OCI-LY3 (cell line): ENCODE results near the gene XRCC5.

ENCODE experiments used
- H2AFZ ChIP-seq: fragments of 200-600, 300-600 bp; shearing (Covaris generic); 2 replicates; pipeline ENCODE4 v1.6.0; 2014; ENCODE audit warnings: antibody characterized with exemption, low read depth, low read length
- H3K27ac ChIP-seq: fragments of 200-600, 300-600 bp; sonication (generic); 2 replicates; pipeline ENCODE4 v1.5.1; 2014; ENCODE audit warnings: mild to moderate bottlenecking, low read length, moderate library complexity, mixed read lengths
- H3K27me3 ChIP-seq: fragments of 200-600, 300-600 bp; sonication (generic); 2 replicates; pipeline ENCODE4 v1.6.1; 2014; ENCODE audit warnings: low read depth, low read length, mixed read lengths
- H3K36me3 ChIP-seq: fragments of 200-600, 300-600 bp; sonication (generic); replicated peaks from 2 replicates; pipeline ENCODE3; 2014; ENCODE audit warnings: low read depth, low read length, mixed read lengths
- H3K4me1 ChIP-seq: fragments of 300-600, 200-600 bp; sonication (generic); 2 replicates; pipeline ENCODE4 v1.6.1; 2014; ENCODE audit warnings: low read length, mixed read lengths
- H3K4me2 ChIP-seq: fragments of 200-600, 300-600 bp; sonication (generic); 2 replicates; pipeline ENCODE4 v1.6.1; 2014; ENCODE audit warnings: low read length, mixed read lengths
- H3K4me3 ChIP-seq: fragments of 300-600, 200-600 bp; sonication (generic); 2 replicates; pipeline ENCODE4 v1.5.1; 2014; ENCODE audit warnings: antibody characterized with exemption, mild to moderate bottlenecking, low read length, moderate library complexity
- H3K79me2 ChIP-seq: fragments of 300-600, 200-600 bp; shearing (Covaris generic); 2 replicates; pipeline ENCODE4 v1.6.1; 2014; ENCODE audit warnings: mild to moderate bottlenecking, low read length, mixed read lengths
- H3K9ac ChIP-seq: fragments of 300-600, 200-600 bp; shearing (Covaris generic); 2 replicates; pipeline ENCODE4 v1.6.0; 2014; ENCODE audit warnings: mild to moderate bottlenecking, low read length, moderate library complexity
- H3K9me3 ChIP-seq: fragments of 200-600, 300-600 bp; shearing (Covaris generic); 2 replicates; pipeline ENCODE4 v1.6.1; 2014; ENCODE audit warnings: low read length, mixed read lengths; ENCODE audit not compliant: insufficient read depth
- H4K20me1 ChIP-seq: fragments of 200-600, 300-600 bp; sonication (generic); 2 replicates; pipeline ENCODE4 v1.6.1; 2016; ENCODE audit warnings: low read length, mixed read lengths; ENCODE audit not compliant: insufficient read depth
- CTCF ChIP-seq: fragments of 200-600, 300-600 bp; sonication (generic); IDR thresholded peaks from 2 replicates; pipeline ENCODE4 v1.5.1; 2014; ENCODE audit warnings: antibody characterized with exemption, low read length, low read depth
- EZH2phosphoT487 ChIP-seq: fragments of 200-600 bp; shearing (Covaris generic); IDR thresholded peaks from 2 replicates; pipeline ENCODE4 v1.6.1; 2018; ENCODE audit warnings: antibody characterized with exemption, mixed run types, low read depth

Gene XRCC5

GRCh38 chr2:216171011-216171410 lies 61.9 kb downstream of the XRCC5 start:
- H3K4me2 ChIP-seq = no peak overlapping the region
- peaks cover 44% of the 10 kb centered on the region for H3K79me2 ChIP-seq
- TF ChIP-seq EZH2phosphoT487 (no peak), CTCF (no peak)
- no peak overlapping the region for H3K4me3 ChIP-seq
- no peaks in the 10 kb centered on the region for H3K4me1 ChIP-seq
- H3K27me3 ChIP-seq = no peaks in the 10 kb centered on the region
- no peak overlapping the region for H3K9ac ChIP-seq
- H3K27ac ChIP-seq = no peak overlapping the region
- H3K9me3 ChIP-seq = no peaks in the 10 kb centered on the region
- peaks cover 44% of the 10 kb centered on the region for H3K36me3 ChIP-seq
- H4K20me1 ChIP-seq = no peaks in the 10 kb centered on the region
- no peak overlapping the region for H2AFZ ChIP-seq

- TF ChIP-seq EZH2phosphoT487 (no peak), CTCF (no peak)
- Histone ChIP-seq H4K20me1 (no peaks in the 10 kb centered on the region; the same call in 1 of the 2 replicates), H3K4me2 (no peak overlapping the region), H3K79me2 (peaks cover 49% of the 10 kb centered on the region), H3K36me3 (peaks cover 46% of the 10 kb centered on the region), H3K4me1 (peaks cover 3% of the 10 kb centered on the region; the same call in 1 of the 2 replicates), H3K9me3 (no peaks in the 10 kb centered on the region), H3K27me3 (no peaks in the 10 kb centered on the region), H3K9ac (no peak overlapping the region), H2AFZ (no peak overlapping the region), H3K27ac (no peak overlapping the region), H3K4me3 (no peak overlapping the region)
Measured at GRCh38 chr2:216172493-216172892, 63.3 kb downstream of the XRCC5 start.

GRCh38 chr2:216179015-216179414 lies 69.9 kb downstream of the XRCC5 start:
- peaks cover 31% of the 10 kb centered on the region for H3K4me1 ChIP-seq
- no peak overlapping the region for H2AFZ ChIP-seq
- H3K4me2 ChIP-seq = no peak overlapping the region
- no peaks in the 10 kb centered on the region for H3K27me3 ChIP-seq
- H3K27ac ChIP-seq = no peak overlapping the region
- no peak for TF ChIP-seq CTCF
- no peak for TF ChIP-seq EZH2phosphoT487
- H3K9me3 ChIP-seq = no peaks in the 10 kb centered on the region
- H3K36me3 ChIP-seq = peaks cover 36% of the 10 kb centered on the region
- H3K4me3 ChIP-seq = no peak overlapping the region
- H4K20me1 ChIP-seq = peaks cover 16% of the 10 kb centered on the region
- peaks cover 77% of the 10 kb centered on the region for H3K79me2 ChIP-seq
- H3K9ac ChIP-seq = no peak overlapping the region

- no peak overlapping the region for H3K4me2 ChIP-seq
- no peaks in the 10 kb centered on the region for H3K27me3 ChIP-seq
- H3K9ac ChIP-seq = no peak overlapping the region
- H3K79me2 ChIP-seq = peaks cover 84% of the 10 kb centered on the region
- no peak overlapping the region for H2AFZ ChIP-seq
- H3K27ac ChIP-seq = no peak overlapping the region
- no peaks in the 10 kb centered on the region for H3K9me3 ChIP-seq
- peaks cover 16% of the 10 kb centered on the region for H4K20me1 ChIP-seq
- TF ChIP-seq EZH2phosphoT487 (no peak), CTCF (no peak)
- H3K4me1 ChIP-seq = peaks cover 31% of the 10 kb centered on the region
- H3K36me3 ChIP-seq = peaks cover 21% of the 10 kb centered on the region
- no peak overlapping the region for H3K4me3 ChIP-seq
Measured at GRCh38 chr2:216181351-216181750, 72.2 kb downstream of the XRCC5 start.
